Left ventricle myocardium inferior (tissue), 1 donor: ENCODE results near the gene PSMA3. TPM values are rescaled to one million over a fixed set of nuclear protein-coding genes. Genes with fewer than 3 reads are reported as not detected.

Experiments
- DNase-seq: peaks from one replicate; pipeline ENCODE4 v3.0.0-alpha.2; 2020
- H3K27ac ChIP-seq: fragments of 200-600 bp; replicated peaks from 2 replicates; pipeline ENCODE4 v1.8.0; 2021
- H3K27me3 ChIP-seq: fragments of 200-600 bp; 2 replicates; pipeline ENCODE4 v1.8.0; 2021; ENCODE audit warnings: low read depth
- H3K36me3 ChIP-seq: fragments of 200-600 bp; 2 replicates; pipeline ENCODE4 v1.8.0; 2021
- H3K4me1 ChIP-seq: fragments of 200-600 bp; 2 replicates; pipeline ENCODE4 v1.8.0; 2021
- H3K4me3 ChIP-seq: fragments of 200-600 bp; 2 replicates; pipeline ENCODE4 v1.8.0; 2021; ENCODE audit warnings: mild to moderate bottlenecking, moderate library complexity
- H3K9me3 ChIP-seq: fragments of 200-600 bp; replicated peaks from 2 replicates; pipeline ENCODE4 v1.8.0; 2021
- CTCF ChIP-seq: fragments of 200-600 bp; IDR thresholded peaks from 2 replicates; pipeline ENCODE4 v1.8.0; 2021; ENCODE audit warnings: antibody characterized with exemption, mild to moderate bottlenecking, borderline replicate concordance
- intact Hi-C: fragments of 100-400 bp; cut with micrococcal nuclease; formaldehyde crosslinking; loops from one replicate; pipeline ENCODE4 v1.11.0; 2022
- total RNA-seq: library from RNA; stranded (reverse); fragmentation: NEBNext Ultra II Directional; extraction: Animal tissue kit (Norgen Biotek cat#: 25700); gene quantifications from one replicate; pipeline ENCODE4 v1.2.1, GENCODE V29; 2021
- donor health status: DM: no; HTN: yes; CAD: no; lungs with severe emphysema.

Gene PSMA3
- total RNA-seq, 1 donor from 2014 or later, result 161 TPM

DNA sequence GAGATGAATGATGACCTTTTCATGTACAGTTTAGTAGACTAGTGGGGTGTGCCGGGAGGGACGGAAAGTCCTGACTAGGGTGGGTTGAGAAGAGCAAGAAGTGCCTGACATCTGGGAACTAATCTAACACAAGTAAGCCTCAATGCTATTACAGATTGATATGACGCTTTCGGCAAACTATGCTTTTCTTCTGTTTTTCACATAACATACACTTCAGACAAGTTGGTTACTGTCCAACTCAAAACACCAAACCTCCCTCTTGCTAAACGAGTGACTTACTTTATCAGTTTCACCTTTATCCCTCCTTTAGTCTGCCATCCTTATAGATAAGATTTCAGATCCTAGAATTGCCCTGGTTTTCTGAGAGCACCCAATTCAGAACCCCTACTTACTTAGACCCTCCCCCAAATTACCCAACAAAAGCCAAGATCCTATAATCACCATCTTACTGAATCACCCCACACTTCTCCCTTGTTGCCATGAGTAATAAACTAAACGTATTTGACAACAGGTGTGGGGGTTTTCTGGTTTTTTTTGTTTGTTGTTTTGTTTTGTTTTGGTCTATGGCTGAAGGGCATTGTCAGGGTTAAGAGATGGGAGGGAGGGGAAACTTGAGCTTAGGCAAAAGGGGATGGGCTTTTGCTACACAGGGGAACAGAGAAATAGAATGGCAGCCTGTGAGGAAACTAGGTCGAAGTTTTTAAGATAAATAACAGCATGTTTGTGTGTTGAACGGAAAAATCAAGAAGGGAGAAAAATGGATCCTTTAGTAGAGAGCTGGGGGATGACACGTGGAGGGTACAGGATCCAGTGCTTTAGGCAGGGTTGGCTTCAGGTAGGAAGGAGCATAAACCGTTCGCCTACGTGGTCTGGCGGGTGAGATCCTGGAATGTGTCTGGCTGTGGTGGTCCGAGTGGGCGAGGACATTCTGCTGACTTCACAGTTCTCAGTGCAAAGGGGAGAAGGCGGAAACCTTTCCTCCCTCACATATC lies 6.1 kb upstream of the PSMA3 start:
- DNase-seq, result no peak
- H3K4me3 ChIP-seq, result peak overlapping the region; percentile 73
- TF ChIP-seq CTCF, result no peak
- intact Hi-C loops, result no loop called here
- peaks cover 9% of the 10 kb centered on the region for H3K4me1 ChIP-seq
- peaks cover 2% of the 10 kb centered on the region for H3K36me3 ChIP-seq
- peak overlapping the region; percentile 75 for H3K27ac ChIP-seq
- H3K27me3 ChIP-seq, result no peaks in the 10 kb centered on the region
- no peaks in the 10 kb centered on the region for H3K9me3 ChIP-seq

DNA sequence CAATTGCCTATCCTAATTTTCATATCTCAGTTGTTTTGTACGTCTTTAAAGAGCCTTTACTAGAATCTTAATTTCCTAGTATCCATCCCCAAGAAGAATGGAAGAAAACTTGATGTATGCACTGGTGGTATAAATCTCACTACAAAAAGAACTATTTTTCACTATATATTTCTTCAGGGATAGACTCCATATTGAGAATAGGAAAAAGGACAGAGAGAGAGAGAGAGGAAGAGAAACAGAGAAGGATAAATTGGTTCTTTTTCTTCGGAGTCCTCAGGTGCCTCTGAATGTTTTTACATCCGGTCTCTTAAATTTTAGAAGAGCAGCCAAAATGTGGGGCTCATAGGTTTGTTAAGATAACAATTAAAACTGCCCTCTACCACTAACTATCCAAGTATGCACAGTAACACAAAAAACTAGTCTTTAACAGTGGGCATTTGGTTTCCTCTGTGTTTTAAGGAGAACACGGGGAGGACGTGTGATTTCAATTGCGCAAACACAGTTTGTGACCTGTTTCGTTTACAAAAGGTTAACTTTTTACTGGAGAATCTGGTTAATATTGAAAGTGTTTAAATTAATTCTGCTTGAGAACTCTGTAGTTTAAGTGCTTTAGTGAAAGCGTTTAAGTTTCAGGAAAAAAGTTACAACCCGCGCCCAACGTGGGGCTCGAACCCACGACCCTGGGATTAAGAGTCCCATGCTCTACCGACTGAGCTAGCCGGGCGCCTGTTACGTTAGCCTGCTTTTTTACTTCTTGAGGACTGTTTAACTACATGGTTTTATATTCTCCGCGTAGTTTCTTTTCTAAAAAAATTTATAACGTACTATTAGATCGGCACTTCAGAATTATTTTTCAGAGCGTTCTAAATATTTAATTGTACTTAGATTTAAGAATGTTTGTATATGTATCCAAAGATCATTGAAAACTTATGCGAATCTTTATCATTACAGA lies 5.1 kb upstream of the PSMA3 start:
- Histone ChIP-seq H3K27ac (peak overlapping the region; percentile 75), H3K4me1 (peaks cover 17% of the 10 kb centered on the region), H3K27me3 (no peaks in the 10 kb centered on the region), H3K9me3 (no peaks in the 10 kb centered on the region), H3K36me3 (no peaks in the 10 kb centered on the region), H3K4me3 (peak overlapping the region; percentile 73)
- intact Hi-C loops, result no loop called here
- DNase-seq, result peak; percentile 67
- TF ChIP-seq CTCF, result no peak

- intact Hi-C loops, result no loop called here
- Histone ChIP-seq H3K27me3 (no peaks in the 10 kb centered on the region), H3K9me3 (no peaks in the 10 kb centered on the region), H3K27ac (peak overlapping the region; percentile 95), H3K4me3 (peak overlapping the region; percentile 86), H3K4me1 (peaks cover 53% of the 10 kb centered on the region), H3K36me3 (peaks cover 10% of the 10 kb centered on the region)
- no peak for TF ChIP-seq CTCF
- DNase-seq, result no peak
Observed at GRCh38 chr14:58243790-58244555, 670 bp upstream of the PSMA3 start.

DNA sequence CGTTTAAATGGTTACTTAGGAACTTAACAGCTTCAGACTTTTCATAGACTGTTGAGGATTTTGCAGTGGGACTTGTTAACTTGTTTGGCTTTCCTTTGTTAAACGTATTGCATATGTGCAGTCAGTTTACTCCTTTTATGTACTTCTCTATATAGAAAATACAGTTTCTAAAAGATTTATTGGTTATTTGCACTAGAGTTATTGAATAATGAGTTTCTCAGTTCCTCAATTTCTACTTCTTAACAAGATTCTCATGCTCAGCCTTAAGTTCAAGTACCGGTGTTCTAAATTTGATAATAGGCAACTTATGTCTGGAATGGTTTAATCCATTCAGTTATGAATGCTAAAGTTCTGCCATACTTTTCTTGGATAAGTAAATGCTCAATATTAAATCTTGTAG lies 919 bp downstream of the PSMA3 start:
- no peaks in the 10 kb centered on the region for H3K9me3 ChIP-seq
- intact Hi-C loops, result no loop called here
- no peak for DNase-seq
- peaks cover 57% of the 10 kb centered on the region for H3K4me1 ChIP-seq
- no peak for TF ChIP-seq CTCF
- peak overlapping the region; percentile 95 for H3K27ac ChIP-seq
- H3K27me3 ChIP-seq, result no peaks in the 10 kb centered on the region
- peaks cover 26% of the 10 kb centered on the region for H3K36me3 ChIP-seq
- peak overlapping the region; percentile 86 for H3K4me3 ChIP-seq

GRCh38 chr14:58249611-58250010 lies 5.0 kb downstream of the PSMA3 start:
- no peak for DNase-seq
- TF ChIP-seq CTCF, result no peak
- H3K36me3 ChIP-seq, result peaks cover 66% of the 10 kb centered on the region
- intact Hi-C loops, result no loop called here
- H3K4me3 ChIP-seq, result no peak overlapping the region
- peaks cover 65% of the 10 kb centered on the region for H3K4me1 ChIP-seq
- H3K27me3 ChIP-seq, result no peaks in the 10 kb centered on the region
- no peak overlapping the region for H3K27ac ChIP-seq
- no peaks in the 10 kb centered on the region for H3K9me3 ChIP-seq
